Measurements from ENCODE around the gene CLCNKB.

GRCh38 chr1:16010837-16011236 lies 32.7 kb upstream of the CLCNKB start:
- no peak for TF ChIP-seq EZH2 (IDR thresholded peaks at IDR 0.05)
- no peak for TF ChIP-seq POLR2AphosphoS5 (IDR thresholded peaks at IDR 0.05; ENCODE audit: borderline replicate concordance, low read depth, low read length)
- no peak for TF ChIP-seq FOXP2 (optimal IDR thresholded peaks at IDR 0.05; ENCODE audit: control extremely low read depth, extremely low read length, insufficient read depth)

Measured in SK-N-MC (cell line).